ENCODE results near the gene FBXL16.

The FBXL16 gene

GRCh38 chr16:687499-687898 is 18.1 kb downstream of the FBXL16 start:
- TF ChIP-seq, protein P1, sequence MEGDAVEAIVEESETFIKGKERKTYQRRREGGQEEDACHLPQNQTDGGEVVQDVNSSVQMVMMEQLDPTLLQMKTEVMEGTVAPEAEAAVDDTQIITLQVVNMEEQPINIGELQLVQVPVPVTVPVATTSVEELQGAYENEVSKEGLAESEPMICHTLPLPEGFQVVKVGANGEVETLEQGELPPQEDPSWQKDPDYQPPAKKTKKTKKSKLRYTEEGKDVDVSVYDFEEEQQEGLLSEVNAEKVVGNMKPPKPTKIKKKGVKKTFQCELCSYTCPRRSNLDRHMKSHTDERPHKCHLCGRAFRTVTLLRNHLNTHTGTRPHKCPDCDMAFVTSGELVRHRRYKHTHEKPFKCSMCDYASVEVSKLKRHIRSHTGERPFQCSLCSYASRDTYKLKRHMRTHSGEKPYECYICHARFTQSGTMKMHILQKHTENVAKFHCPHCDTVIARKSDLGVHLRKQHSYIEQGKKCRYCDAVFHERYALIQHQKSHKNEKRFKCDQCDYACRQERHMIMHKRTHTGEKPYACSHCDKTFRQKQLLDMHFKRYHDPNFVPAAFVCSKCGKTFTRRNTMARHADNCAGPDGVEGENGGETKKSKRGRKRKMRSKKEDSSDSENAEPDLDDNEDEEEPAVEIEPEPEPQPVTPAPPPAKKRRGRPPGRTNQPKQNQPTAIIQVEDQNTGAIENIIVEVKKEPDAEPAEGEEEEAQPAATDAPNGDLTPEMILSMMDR (conservative IDR thresholded peaks at IDR 0.05) = no peak
- H3K27ac ChIP-seq = no peak overlapping the region

- H3K27ac ChIP-seq = peak overlapping the region; percentile 91
- TF ChIP-seq, protein P1 (conservative IDR thresholded peaks at IDR 0.05) = no peak
These were observed 18.9 kb downstream of the FBXL16 start for GRCh38 chr16:686459-687260.

- H3K27ac ChIP-seq = peak overlapping the region; percentile 91
- TF ChIP-seq, protein P1 (conservative IDR thresholded peaks at IDR 0.05) = peak; percentile 81
These were observed 19.6 kb downstream of the FBXL16 start for GRCh38 chr16:685967-686366.

DNA sequence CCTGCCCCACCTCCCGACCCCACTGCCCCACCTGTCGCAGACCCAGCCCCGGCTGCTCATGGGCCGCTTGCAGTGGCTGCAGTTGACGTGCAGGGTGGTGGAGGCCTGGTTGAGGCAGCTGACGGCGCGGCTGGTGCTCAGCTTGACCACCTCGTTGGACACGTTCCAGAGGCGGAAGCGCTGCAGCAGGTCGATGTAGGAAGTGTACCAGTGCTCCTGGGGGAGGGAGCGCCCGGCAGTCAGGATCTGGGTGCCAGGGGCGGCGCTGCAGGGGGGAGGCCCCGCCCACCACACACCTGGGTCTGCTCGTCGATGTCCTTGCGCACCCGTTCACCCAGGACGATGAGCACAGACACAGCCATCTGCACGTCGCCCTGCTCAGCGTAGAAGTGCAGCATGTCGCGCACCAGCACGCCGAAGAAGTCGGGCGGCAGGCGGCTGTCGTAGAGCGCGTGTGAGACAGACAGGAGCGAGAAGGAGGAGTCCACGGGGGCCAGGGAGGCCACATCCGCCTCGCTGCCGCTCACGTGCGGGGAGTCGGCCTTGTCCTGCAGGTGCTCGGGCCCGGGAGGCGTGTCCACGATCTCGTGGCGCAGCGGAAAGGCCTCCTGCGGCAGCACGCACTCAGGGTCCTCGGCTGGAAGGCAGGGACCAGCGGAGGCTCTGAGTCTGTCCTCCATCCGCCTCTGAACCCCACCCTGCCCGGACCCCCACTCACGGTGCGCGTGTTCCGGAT is 20.5 kb downstream of the FBXL16 start:
- peak overlapping the region; percentile 91 for H3K27ac ChIP-seq

DNA sequence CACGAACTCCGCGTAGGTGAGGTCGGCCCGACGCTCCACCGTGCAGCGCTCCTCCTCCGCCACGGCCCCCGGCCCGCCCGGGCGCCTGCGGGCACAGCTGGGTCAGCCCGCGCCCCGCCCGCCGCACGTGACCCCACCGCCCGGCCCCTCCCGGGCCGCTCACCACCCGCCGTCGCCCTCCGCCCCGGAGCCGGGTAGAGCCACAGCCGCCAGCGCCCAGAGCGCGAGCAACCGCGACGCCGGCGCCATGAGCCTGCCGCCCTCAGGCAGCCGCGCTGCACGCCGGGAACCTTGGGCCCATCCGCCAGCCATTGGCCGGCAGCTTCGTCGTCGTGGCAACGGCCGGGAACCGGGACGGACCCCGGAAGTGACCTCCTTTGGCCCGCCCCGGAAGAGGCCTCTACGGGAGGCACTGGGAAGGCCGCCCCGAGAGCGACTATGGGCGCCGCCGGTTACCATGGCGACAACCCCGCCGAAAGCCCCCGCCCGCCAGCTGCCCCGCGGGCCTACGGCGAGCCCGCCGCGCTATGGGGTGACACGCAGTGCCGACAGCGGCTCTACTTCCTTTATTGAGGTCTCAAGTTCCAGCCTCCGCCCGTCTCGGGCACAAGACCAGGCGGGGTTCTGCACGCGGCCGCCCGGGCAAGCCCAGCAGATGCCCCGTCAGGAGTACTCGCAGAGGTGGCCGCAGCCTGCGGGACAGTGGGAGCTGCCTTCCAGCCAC is 21.4 kb downstream of the FBXL16 start, which contains the start of gene JMJD8:
Gene JMJD8 (minus strand): TSS at position 264 of the 724 bp plus-strand sequence. CDS start 15 bp downstream, at position 249.
- H3K27ac ChIP-seq = peak within 1 kb of the TSS; percentile 91
- TF ChIP-seq, protein P1 (conservative IDR thresholded peaks at IDR 0.05) = no peak

More for the DNA sequence above, 20.5 kb downstream of the FBXL16 start:
- TF ChIP-seq, protein P1 (conservative IDR thresholded peaks at IDR 0.05) = no peak

DNA sequence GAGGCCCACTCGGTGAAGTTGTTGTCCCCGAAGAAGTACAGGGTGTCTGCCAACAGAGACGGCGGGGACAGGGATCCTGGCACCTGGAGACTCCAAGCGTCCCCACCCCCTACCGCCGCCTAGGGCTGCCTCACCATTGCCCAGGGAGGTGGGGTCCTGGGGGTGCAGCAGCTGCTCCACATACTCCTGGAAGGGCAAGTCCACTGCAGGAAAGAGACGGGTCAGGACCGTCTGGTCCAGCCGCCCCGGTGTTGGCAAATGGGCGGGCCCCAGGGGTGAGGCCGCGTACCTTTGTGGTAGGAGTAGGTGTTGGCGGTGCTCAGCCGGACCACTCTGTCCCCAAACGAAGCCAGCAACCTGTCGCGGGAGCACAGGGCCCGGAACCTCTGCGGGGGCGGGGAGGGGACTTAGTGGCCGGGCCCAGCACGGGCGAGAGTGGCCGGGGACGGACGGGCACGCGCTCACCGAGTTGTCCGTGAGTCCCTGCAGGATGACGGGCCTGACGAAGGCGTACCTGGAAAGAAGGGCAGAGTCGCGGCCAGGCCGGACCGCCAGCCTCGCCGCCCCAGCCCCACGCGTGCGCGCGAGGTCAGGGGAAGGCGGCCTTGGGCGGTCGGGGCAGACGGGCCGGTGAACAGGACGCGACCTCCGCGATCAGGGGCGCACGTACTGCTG is 22.1 kb downstream of the FBXL16 start:
- TF ChIP-seq, protein P1 (conservative IDR thresholded peaks at IDR 0.05) = no peak
- peak overlapping the region; percentile 91 for H3K27ac ChIP-seq
